HTR-8/SVneo (cell line): ENCODE data around the gene CNGA3.
"Not testable (repeated sequence)": the region's sequence is repeated elsewhere in the genome, so short reads cannot be mapped to it uniquely, and the experiment has no call there.

Experiments used
- DNase-seq: peaks from one replicate; pipeline ENCODE4 v3.0.0; 2011; ENCODE audit warnings: low spot score, mixed read lengths; ENCODE audit not compliant: insufficient read length
- FAIRE-seq: peaks from 2 replicates; lab custom pipeline; 2011; peaks lifted over from hg19 to GRCh38; lab: Jason Lieb, UNC

The CNGA3 gene

DNA sequence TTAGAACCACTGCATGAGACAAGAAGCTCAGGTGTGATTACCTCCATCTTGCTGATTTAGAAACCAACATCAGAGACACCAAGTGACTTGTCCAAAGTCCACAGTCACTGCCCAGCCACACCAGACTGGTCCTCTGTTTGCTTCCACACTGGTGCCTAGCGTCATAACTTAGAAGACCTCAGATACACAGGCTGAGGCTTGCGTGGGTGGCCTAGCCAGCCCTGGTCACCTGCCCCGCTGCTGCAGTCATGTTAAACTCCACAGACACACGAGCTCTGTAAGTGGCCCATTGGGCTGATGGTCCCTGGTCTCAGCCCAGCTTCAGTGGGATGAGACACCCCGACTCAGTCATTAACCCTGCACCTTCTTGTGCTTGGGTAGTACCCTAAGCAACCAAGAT is 47.1 kb downstream of the CNGA3 start:
- FAIRE-seq = no peak
- DNase-seq = no peak

DNA sequence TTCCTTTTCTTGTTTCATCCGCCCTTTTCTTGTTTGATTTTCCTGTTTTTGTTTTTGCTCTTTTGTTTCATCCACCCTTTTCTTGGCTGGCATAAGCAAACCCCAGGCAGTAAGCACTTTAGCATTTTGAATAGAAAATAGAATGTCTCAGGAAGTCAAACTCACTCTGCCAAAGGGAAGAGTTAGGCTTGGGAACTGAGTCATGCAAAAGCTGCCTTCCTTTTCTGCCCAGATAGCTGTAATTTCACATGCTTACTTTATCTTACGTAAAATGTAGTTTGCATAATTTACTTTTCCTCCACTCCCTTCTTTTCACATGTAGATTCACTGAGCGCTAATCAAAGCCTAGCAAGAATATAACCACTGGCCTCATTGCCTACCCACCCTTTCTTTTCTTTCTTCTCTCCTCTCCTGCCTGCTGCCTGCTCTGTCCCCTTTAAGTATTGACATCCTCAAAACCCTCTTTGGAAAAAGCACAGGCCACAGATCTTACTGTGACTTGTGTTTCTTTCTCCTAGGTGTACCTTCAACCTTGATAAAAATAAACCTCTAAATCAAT is 48.4 kb downstream of the CNGA3 start:
- DNase-seq (no peak), FAIRE-seq (no peak)

DNA sequence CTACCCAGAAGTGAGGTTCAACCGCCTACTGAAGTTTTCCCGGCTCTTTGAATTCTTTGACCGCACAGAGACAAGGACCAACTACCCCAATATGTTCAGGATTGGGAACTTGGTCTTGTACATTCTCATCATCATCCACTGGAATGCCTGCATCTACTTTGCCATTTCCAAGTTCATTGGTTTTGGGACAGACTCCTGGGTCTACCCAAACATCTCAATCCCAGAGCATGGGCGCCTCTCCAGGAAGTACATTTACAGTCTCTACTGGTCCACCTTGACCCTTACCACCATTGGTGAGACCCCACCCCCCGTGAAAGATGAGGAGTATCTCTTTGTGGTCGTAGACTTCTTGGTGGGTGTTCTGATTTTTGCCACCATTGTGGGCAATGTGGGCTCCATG is 49.7 kb downstream of the CNGA3 start:
- FAIRE-seq = no peak
- DNase-seq = no peak

DNA sequence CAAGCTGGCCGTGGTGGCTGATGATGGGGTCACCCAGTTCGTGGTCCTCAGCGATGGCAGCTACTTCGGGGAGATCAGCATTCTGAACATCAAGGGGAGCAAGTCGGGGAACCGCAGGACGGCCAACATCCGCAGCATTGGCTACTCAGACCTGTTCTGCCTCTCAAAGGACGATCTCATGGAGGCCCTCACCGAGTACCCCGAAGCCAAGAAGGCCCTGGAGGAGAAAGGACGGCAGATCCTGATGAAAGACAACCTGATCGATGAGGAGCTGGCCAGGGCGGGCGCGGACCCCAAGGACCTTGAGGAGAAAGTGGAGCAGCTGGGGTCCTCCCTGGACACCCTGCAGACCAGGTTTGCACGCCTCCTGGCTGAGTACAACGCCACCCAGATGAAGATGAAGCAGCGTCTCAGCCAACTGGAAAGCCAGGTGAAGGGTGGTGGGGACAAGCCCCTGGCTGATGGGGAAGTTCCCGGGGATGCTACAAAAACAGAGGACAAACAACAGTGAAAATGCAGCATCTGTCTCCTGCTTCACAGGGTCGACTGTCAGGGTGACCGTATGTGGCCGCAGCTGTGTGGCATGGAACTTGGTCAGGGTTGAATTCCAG is 50.6 kb downstream of the CNGA3 start:
- FAIRE-seq = no peak

DNA sequence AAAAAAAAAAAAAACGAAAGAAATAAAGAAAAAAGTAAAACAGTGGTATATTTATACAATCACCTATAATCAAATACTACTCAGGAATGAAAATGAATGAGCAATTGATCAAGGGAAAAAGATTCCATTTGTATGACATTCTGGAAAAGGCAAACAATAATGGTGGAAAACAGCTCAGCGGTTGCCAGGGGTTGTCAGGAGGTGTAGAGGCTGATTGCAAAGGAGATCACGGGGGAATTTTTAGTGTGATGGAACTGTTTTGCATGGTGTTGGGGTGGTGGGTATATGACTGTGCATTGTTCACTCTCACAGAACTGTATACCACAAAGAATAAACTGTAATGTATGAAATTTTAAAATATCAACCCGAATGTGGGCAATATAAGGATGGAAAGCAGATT is 52.9 kb downstream of the CNGA3 start:
- DNase-seq (no peak), FAIRE-seq (no peak)

More for the DNA sequence above, 50.6 kb downstream of the CNGA3 start:
- no peak for DNase-seq

DNA sequence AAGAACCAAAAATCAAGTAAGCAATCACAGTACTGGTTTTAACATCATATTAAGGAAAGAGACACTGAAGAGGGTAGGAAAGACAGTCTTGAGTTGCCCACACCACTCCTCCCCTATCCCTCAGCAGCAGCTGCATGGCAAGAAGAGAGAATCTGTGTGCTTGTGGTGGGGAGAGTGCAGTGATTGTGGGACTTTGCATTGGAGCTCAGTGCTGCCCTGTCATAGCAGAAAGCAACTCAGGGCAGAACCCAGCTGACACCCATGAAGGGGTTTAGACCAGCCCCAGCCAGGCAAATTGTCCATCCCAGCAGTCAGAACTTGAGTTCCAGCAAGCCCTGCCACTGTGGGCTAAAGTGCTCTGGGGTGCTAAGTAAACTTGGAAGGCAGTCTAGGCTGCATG is 57.6 kb downstream of the CNGA3 start:
- no peak for DNase-seq
- no peak for FAIRE-seq

DNA sequence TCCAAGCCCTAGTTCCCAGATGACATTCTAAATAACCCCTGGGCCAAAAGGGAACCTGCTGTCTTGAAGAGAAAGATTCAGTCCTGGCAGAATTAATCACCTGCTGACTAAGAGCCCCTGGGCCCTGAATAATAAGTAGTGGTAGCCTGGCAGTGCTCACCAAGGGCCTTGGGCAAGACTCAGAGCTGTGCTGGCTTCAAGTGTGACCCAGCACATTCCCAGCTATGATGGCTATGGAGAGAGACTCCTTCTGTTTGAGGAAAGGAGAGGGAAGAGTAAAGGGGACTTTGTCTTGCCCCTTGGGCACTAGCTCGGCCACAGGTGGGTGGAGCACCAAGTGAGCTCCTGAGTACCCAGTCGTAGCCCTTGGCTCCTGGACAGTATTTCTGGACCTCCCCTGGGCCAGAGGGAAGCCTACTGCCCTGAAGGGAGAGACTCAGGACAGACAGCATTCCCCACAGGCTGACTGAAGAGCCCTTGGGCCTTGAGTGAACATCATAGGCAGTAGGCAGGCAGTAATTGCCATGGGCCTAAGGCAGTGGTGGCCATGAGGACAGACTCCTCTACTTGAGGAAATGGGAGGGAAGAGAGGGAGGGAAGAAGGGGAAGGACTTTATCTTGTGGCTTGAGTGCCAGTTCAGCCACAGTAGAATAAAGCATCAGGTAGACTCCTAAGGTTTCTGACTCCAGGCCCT is 58.4 kb downstream of the CNGA3 start:
- FAIRE-seq (peak; percentile 38), DNase-seq (no peak)

DNA sequence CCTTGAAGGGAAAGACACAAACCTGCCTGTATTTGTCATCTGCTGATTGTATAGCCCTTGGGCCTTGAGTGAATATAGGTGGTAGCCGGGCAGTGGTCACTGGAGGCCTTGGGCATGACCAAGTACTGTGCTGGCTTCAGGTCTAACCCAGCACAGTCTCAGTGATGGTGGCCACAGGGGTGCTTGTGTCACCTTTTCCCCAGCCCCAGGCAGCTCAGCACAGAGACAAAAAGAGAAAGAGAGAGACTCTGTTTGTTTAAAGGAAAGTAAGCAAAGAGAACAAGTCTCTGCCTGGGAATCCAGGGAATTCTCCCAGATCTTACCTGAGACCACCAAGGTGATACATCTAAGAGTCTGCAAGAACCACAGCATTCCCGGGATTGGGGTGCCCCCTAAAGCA is 59.0 kb downstream of the CNGA3 start:
- no peak for DNase-seq
- no peak for FAIRE-seq

DNA sequence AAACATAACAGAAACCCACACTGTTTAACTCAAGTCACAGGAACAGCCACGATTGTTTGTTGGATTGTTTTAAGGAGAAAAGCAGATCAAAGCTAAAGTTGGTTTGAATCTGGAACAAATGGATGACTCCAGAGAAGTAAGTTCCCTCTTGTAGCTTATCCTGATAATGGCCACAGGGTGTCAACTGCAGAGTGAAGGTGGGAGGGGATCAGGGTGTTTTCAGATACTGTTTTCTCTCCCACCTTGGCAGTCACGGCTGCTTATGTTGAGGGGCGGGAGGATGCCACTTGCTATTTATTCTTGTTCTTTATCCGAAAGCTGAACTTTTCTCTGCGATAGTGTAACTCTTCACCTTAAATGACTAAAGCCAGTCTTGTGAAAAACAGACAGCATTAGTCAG is 61.9 kb downstream of the CNGA3 start:
- FAIRE-seq = no peak
- DNase-seq = no peak

DNA sequence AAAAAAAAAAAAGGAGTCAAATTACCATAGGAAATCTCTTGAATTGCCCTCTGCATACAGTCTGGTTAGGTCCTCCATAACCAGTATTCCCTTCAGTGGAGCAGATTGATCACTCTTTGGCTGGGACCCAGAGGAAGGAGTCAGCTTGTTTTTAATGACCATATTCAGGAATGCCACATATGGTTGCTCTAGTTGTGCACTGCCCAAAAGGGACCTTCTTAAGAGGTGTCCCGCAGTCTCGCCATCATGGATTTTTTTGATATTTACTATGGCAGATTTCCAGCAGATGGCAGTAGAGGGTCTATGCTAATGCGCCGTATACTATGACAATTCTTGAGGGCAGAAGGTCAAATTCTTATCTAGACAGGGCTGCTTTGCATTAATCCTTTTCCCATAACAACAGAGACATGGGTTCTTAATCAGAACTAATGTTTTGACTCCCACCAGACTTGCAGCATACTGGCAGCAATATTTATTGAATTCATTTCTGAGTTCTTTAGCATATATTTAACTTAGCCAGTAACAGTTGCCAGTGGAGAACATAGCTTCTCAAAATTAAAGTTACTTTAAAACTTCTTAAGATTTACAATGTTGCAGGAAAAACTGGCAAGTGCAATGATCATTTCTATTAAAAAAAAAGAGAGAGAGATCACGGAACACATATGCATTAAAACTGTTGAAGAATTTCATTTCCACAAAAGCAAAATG is 66.6 kb downstream of the CNGA3 start:
- DNase-seq = peak; percentile 72
- peak; percentile 81 for FAIRE-seq

DNA sequence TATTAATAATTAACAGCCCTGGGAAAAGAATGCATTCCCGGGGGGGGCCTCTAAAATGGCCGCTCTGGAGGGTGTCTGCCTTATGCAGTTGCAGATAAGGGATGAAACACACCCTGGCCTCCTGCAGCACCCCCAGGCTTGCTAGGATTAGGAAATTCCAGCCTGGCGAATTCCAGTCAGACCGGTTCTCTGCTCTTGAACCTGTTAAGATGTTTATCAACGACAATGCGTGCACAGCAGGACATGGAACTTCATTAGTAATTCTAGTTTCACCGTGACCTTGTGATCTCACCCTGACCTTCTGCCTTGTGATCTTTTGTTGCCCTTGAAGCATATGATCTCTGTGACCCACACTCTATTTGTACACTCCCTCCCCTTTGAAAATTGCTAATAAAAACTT is 68.0 kb downstream of the CNGA3 start:
- FAIRE-seq, DNase-seq: not testable (repeated sequence)

DNA sequence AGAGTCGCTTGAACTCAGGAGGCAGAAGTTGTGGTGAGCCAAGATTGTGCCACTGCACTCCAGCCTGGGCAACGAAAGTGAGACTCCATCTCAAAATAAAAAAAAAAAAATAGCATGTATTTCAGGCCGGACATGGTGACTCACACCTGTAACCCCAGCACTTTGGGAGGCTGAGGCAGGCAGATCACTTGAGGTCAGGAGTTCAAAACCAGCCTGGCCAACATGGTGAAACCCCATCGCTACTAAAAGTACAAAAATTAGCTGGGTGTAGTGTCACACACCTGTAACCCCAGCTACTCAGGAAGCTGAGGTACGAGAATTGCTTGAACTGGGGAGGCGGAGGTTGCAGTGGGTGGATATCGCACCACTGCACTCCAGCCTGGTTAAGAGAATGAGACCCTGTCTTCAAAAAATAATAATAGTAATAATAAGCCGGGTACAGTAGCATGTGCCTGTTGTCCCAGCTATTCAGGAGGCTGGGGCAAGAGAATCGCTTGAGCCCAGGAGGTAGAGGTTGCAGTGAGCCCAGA is 69.5 kb downstream of the CNGA3 start:
- not testable (repeated sequence) for FAIRE-seq

DNA sequence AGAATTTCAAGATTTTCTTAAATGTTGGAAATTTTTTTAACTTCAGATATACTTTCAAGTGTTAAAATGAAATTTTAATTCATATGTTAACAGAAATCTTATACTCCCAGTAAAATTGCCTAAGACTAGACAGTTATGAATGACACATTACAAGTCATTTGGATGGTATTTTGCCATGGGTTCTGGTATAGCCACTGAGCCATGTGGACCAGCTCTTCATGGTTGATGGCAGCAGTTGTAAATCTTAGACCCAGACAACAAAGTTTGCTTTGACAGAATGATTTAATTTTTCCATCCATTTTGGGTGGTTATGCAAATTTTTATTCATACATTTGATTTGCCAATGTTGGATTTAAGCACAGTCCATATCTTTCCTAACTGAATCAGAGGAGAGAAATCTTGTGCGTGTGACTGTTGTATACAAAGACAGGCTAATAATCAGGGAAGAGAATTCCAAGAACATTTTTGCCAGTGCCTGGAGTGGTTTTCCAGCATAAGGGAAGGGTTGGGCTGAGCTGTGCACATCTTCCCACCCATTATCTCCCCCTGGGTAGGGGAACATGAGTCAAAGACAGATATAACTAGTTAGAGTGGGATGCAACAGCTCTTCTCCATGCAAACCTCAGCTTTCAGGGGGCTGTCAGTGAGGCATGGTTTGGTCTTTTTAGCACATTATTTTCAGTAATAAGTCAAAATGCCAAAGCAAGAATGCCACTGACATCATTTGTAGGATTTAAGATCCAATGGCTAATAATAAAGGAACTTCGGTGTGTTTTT is 70.3 kb downstream of the CNGA3 start:
- FAIRE-seq (no peak), DNase-seq (no peak)

More for the DNA sequence above, 69.5 kb downstream of the CNGA3 start:
- DNase-seq = not testable (repeated sequence)

DNA sequence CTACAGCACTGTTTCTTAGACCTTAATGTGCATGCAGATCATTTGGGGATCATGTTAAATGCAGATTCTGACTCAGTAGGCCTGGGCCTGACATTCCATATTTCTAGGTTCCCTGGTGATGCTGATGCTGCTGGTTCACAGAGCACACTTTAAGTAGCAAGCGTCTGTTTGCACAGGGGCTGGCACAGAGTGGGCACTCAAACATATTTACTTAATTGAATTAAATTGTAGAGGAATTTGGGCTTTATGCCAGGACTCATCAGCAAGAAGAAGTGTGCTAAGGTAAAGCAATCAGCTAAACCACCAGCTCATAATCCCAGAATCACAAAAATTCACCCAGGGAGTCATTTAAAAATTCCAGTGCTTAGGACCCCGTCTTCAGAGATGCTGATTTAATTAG is 73.3 kb downstream of the CNGA3 start:
- no peak for FAIRE-seq
- no peak for DNase-seq

DNA sequence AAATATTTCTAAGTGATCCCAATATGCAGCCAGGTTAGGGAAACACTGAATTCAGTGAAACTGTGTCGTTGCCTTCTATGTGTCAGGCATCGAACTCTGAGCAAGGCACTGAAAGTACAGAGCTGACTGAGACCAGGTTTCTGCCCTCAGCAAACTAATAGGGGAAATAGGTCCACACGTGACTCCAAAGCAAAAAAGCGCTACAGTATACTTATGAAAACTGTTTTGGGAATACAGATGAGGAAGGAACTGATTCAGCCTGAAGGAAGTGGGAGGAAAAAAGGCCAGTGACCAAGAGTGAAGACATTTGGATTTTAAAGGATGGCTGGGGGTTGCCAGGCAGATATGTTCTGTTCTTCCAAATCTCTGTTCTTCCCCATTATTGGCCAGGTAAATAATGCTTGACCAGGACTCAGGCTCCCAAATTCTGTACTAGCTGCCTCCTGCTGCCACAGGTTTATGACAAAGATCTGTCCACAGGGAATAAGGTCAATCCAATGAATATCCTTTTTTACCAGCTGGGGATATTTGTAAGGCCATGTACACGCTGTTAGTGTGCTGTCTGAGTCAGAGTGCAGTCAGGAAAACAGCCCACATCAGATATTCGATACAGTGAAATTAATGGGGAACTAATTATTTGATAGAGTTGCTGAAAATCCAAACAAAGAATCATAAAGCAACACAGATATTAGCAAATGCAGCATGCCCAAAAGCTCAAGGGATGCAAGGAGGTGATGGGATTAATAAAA is 73.9 kb downstream of the CNGA3 start:
- no peak for DNase-seq

DNA sequence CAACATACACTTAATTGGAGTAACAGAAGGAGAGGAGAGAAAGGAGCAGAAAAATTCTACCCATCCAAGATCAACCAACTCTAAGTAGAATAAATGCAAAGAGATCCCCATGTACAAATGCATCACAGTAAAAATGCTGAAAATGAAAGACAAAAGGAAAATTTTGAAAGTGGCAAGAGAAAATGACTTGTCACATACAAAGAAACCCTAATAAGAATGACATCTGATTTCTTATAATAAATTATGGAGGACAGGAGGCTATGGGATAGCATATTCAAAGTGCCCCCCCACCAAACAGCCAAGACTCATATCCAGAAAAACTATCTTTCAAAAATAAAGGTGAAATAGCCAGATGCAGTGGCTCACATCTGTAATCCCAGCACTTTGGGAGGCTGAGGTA is 76.2 kb downstream of the CNGA3 start:
- FAIRE-seq (no peak), DNase-seq (no peak)

More for the DNA sequence above, 73.9 kb downstream of the CNGA3 start:
- FAIRE-seq = no peak

DNA sequence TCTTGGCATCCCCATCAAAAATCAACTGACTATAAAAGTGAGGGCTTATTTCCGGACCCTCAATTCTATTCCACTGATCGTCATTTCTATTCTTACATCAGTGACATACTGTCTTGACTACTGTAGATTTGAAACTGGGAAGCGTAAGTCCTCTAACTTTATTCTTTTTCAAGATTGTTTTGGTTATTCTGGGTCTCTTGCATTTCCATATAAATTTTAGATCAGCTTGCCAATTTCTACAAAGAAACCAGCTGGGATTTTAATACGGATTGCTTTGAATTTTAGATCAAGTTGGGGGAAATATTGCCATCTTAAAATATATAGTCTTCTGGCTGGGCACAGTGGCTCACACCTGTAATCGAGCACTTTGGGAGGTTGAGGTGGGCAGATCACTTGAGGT is 80.5 kb downstream of the CNGA3 start:
- no peak for DNase-seq
- no peak for FAIRE-seq

DNA sequence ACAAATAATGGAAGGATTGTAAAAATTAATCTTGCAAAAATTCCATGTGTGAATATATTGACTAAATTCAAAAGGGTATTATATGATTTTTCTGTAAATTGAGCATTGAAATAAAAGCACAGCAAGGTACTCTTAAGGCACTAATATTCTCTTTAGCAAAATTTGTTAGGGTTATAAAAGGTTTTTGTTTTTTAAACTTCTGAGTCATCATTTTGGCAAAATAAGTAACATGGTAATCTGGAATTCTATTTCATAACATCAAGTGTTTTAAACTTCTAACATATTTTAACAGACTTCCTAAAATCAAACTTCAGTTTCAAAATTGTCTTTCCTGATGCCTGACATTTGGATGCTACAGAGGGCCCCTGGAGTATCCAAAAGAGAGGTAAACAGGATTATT is 85.9 kb downstream of the CNGA3 start:
- DNase-seq (no peak), FAIRE-seq (no peak)

DNA sequence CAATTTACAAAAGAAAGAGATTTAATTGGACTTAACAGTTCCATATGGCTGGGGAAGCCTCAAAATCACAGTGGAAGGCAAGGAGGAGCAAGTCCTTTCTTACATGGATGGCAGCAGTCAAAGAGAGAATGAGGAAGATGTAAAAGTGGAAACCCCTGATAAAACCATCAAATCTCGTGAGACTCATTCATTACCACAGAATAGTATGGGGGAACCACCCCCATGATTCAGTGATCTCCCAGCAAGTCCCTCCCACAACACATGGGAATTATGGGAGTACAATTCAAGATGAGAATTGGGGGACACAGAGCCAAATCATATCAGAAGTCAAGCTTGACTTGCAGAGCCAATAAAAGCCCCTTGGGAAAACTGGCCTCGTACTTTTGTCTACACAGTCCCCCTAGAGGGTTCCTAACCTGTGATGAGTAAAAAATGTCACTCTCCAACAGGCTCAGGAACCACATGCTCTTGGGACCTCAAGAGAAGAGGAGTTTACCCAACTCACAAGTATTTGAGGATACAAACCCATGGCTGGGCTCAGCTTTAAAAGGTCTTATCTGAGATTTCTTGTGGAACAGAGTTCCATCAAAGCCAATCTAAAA is 87.2 kb downstream of the CNGA3 start:
- FAIRE-seq = no peak
- DNase-seq = no peak
